ENCODE measurements around the gene CIRBP. TPM values are rescaled to one million over a fixed set of nuclear protein-coding genes. Genes with fewer than 3 reads are reported as not detected.

The CIRBP gene
- total RNA-seq, 1 donor from 2014 or later: 341 TPM

DNA sequence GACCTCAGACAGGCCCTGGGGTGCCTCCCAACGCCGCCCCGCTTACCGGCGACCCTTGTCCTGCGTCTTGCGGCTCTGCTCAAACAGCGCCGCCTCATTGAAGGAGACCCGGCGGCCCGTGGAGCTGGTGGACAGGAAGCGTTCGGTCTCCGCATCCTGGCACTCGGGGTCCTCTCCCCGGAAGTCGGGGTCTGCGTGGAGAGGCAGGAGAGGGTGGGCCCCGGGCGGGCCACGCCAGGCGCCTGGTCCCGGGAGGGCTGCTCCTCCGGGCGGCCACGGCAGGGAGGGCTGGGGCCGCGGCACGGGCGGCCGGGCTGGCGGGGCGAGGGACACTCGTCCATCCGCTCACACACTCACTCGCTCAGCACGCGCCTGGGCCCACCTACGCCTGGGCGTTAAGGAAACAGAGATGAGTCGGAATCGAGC, 34.2 kb upstream of the CIRBP start:
- no peaks in the 10 kb centered on the region for H3K36me3 Mint-ChIP-seq (ENCODE audit: unreplicated experiment)
- H3K9me3 Mint-ChIP-seq (ENCODE audit: unreplicated experiment): peaks cover 15% of the 10 kb centered on the region
- H3K27ac Mint-ChIP-seq (ENCODE audit: unreplicated experiment): no peak overlapping the region
- no peak for DNase-seq
- peaks cover 6% of the 10 kb centered on the region for H3K4me1 Mint-ChIP-seq (ENCODE audit: low read depth, unreplicated experiment)
- no peak overlapping the region for H3K4me3 Mint-ChIP-seq (ENCODE audit: unreplicated experiment)
- TF ChIP-seq, protein P1, sequence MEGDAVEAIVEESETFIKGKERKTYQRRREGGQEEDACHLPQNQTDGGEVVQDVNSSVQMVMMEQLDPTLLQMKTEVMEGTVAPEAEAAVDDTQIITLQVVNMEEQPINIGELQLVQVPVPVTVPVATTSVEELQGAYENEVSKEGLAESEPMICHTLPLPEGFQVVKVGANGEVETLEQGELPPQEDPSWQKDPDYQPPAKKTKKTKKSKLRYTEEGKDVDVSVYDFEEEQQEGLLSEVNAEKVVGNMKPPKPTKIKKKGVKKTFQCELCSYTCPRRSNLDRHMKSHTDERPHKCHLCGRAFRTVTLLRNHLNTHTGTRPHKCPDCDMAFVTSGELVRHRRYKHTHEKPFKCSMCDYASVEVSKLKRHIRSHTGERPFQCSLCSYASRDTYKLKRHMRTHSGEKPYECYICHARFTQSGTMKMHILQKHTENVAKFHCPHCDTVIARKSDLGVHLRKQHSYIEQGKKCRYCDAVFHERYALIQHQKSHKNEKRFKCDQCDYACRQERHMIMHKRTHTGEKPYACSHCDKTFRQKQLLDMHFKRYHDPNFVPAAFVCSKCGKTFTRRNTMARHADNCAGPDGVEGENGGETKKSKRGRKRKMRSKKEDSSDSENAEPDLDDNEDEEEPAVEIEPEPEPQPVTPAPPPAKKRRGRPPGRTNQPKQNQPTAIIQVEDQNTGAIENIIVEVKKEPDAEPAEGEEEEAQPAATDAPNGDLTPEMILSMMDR (IDR thresholded peaks at IDR 0.05; ENCODE audit: partially characterized antibody, unreplicated experiment): no peak
- peaks cover 15% of the 10 kb centered on the region for H3K27me3 Mint-ChIP-seq (ENCODE audit: unreplicated experiment)

DNA sequence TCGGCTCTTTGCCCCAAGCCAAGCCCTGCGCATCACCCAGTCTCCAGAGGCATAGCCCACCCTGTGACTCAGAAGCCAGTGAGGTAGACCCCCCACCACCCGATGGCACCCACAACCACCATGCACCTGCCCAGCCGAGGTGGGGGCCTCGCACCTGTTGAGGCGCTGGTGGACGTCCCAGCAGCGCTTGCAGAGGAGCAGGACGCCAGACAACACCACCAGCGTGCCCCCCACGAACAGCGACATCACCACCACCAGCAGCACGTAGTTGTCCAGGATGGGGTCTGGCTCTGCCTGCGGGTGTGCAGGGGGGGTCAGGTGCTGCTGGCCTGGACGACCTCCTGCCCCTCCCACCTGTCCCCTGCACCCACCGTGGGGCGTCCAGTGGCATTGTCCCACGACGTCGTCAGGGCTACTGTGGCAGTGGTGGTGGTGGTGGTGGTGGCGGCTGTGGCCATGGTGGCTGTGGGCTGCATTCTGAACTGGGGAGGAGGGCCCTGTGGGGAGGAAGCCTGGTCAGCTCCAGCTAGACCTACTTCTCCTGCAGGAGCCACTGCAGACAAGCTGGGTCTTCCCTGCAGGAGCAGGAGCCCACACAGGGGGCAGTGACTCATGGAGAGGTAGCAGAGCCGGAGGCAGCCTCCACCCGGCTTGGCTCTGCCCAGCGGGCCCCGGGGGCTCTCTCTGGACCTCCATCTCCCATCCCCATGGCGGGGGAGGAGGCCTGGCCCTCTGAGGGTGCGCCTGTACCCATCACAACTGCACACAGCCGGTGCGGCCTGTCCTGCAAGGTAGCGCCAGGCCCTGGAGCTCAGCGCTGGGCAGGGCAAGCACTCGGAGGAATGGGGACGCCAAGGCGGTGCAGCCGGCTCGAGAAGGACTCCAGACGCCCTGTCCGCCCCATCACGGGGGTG, 33.2 kb upstream of the CIRBP start:
- Mint-ChIP-seq H3K4me1 (ENCODE audit: low read depth, unreplicated experiment) (peaks cover 6% of the 10 kb centered on the region), H3K27ac (ENCODE audit: unreplicated experiment) (no peak overlapping the region), H3K4me3 (ENCODE audit: unreplicated experiment) (peak overlapping the region; percentile 42), H3K27me3 (ENCODE audit: unreplicated experiment) (peaks cover 15% of the 10 kb centered on the region), H3K9me3 (ENCODE audit: unreplicated experiment) (peaks cover 15% of the 10 kb centered on the region), H3K36me3 (ENCODE audit: unreplicated experiment) (no peaks in the 10 kb centered on the region)
- TF ChIP-seq, protein P1 (IDR thresholded peaks at IDR 0.05; ENCODE audit: partially characterized antibody, unreplicated experiment): no peak
- DNase-seq: no peak

DNA sequence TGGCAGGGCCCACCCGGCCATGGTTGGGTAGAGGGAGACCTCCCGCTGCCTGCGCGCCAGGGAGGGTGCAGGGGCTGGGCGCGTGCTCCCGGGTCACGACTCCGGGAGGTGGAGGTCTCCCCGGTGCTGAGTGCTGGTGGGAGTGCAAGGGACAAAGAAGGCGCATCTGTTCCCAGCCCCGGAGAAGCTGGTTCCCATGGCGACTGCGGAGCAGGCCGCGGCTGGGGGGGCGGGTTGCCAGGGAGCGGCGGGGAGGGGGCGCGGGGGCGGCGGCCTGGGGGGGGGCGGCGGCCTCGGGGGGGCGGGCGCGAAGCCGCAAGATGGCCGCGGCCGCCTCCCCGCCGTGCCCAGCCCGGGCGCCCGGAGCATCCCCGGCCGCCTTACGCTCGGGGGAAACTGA, 32.6 kb upstream of the CIRBP start:
- H3K9me3 Mint-ChIP-seq (ENCODE audit: unreplicated experiment): peaks cover 18% of the 10 kb centered on the region
- peak; percentile 70 for DNase-seq
- H3K4me1 Mint-ChIP-seq (ENCODE audit: low read depth, unreplicated experiment): peaks cover 8% of the 10 kb centered on the region
- H3K36me3 Mint-ChIP-seq (ENCODE audit: unreplicated experiment): no peaks in the 10 kb centered on the region
- peaks cover 18% of the 10 kb centered on the region for H3K27me3 Mint-ChIP-seq (ENCODE audit: unreplicated experiment)
- no peak overlapping the region for H3K27ac Mint-ChIP-seq (ENCODE audit: unreplicated experiment)
- TF ChIP-seq, protein P1 (IDR thresholded peaks at IDR 0.05; ENCODE audit: partially characterized antibody, unreplicated experiment): no peak
- no peak overlapping the region for H3K4me3 Mint-ChIP-seq (ENCODE audit: unreplicated experiment)

DNA sequence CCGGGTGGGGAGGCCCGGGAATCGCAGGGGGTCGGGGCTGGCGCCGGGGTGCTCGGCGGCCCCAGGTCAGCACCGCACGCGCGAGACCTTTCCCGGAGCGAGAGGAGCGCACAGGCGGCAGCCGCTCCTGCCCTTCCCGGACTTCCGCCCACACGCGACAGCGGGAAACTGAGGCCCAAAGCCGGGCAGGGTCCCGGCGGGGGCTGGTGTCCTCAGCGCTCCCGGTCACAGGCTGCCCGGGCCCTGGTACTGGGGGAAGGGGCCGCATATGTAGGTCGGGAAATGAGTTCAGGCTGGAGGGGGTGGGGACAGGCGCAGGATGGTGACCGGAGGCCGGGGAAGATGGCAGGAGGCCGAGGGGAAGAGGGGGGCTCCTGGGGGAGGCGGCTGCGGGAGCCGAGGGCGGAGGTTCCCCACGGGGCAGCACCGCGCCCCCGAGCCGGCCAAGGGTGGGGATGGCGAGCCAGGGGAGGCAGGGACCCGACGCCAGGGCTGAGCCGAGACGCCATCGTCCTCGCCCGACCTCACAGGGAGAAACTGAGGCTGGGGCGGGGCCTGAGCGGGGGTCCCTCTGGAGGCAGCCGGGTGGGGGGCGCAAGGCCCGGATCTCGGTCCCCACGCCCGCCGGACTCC, 32.0 kb upstream of the CIRBP start:
- H3K27me3 Mint-ChIP-seq (ENCODE audit: unreplicated experiment): peaks cover 20% of the 10 kb centered on the region
- no peaks in the 10 kb centered on the region for H3K36me3 Mint-ChIP-seq (ENCODE audit: unreplicated experiment)
- no peak for DNase-seq
- peaks cover 18% of the 10 kb centered on the region for H3K9me3 Mint-ChIP-seq (ENCODE audit: unreplicated experiment)
- TF ChIP-seq, protein P1 (IDR thresholded peaks at IDR 0.05; ENCODE audit: partially characterized antibody, unreplicated experiment): no peak
- H3K4me3 Mint-ChIP-seq (ENCODE audit: unreplicated experiment): peak overlapping the region; percentile 52
- peaks cover 6% of the 10 kb centered on the region for H3K4me1 Mint-ChIP-seq (ENCODE audit: low read depth, unreplicated experiment)
- no peak overlapping the region for H3K27ac Mint-ChIP-seq (ENCODE audit: unreplicated experiment)

Measured in glutamatergic neuron (in vitro differentiated cells).